ENCODE data around the gene PDCD4.

- no peak for TF ChIP-seq CTCF (IDR thresholded peaks at IDR 0.05 in 4 of 5, conservative IDR thresholded peaks at IDR 0.05 in 1 of 5)
- TF ChIP-seq POLR2A (IDR thresholded peaks at IDR 0.05) = no peak
Observed at GRCh38 chr10:110915035-110915434, 43.3 kb downstream of the PDCD4 start.

Measured in gastrocnemius medialis (tissue), 4 donors.